K562 (cell line): ENCODE measurements around the gene NTM. TPM values are rescaled to one million over a fixed set of nuclear protein-coding genes. Genes with fewer than 3 reads are reported as not detected.

Experiments used
- ATAC-seq: fragments of 200-7000 bp; cut with Tn5 transposase; 3 replicates; pipeline ENCODE4 v1.9.1; 2020; ENCODE audit warnings: moderate library complexity
- BruUV-seq: library from RNA; stranded (reverse); fragments of 400-500 nt; replicated peaks from 2 replicates; lab custom pipeline; 2021; lab: Mats Ljungman, UMichigan
- CTCF ChIA-PET: fragments of 300-600 bp; formaldehyde crosslinking; extraction: SDS; loops from one replicate; lab custom pipeline; 2021; ENCODE audit warnings: low intra/inter-chr PET ratio; lab: Yijun Ruan, JAX
- POLR2A ChIA-PET: fragments of 300-600, 350-650 bp; sonication (Branson Sonifier 250); formaldehyde crosslinking; extraction: SDS; loops from one replicate; lab custom pipeline; 2021; ENCODE audit warnings: antibody characterized with exemption, inconsistent platforms; lab: Yijun Ruan, JAX
- DNase-seq, 4 experiments: peaks; one replicate each; pipeline versions ENCODE4 v3.0.0 to v3.0.0-alpha.2; 2011 to 2018; ENCODE audit warnings: low spot score in 3 of 4, mixed read lengths in 3 of 4; ENCODE audit errors: extremely low read depth in 1 of 4
- FAIRE-seq: peaks from 2 replicates; lab custom pipeline; 2011; peaks lifted over from hg19 to GRCh38; lab: Jason Lieb, UNC
- H2AFZ ChIP-seq: 2 replicates; pipeline ENCODE4 v1.6.0; 2011; ENCODE audit warnings: low read depth, low read length, control low read depth, inconsistent platforms
- H3K27ac ChIP-seq: fragments of 200-600 bp; 3 replicates; pipeline ENCODE4 v1.8.0; 2011; ENCODE audit warnings: low read depth, mild to moderate bottlenecking, control low read depth, inconsistent platforms, low read length, moderate library complexity, mixed read lengths; ENCODE audit errors: extremely low read depth
- H3K27me3 ChIP-seq, 2 experiments: fragments of 300-600 bp in 1 of 2; 2 replicates in 1 of 2; 3 replicates in 1 of 2; pipeline versions ENCODE4 v1.6.0 to v1.8.0; 2011; ENCODE audit warnings: inconsistent platforms in 2 of 2, low read length in 2 of 2, mild to moderate bottlenecking in 1 of 2, mixed read lengths in 1 of 2, moderate library complexity in 1 of 2; ENCODE audit not compliant: control insufficient read depth in 2 of 2, insufficient read depth in 2 of 2
- H3K36me3 ChIP-seq: fragments of 300-600 bp; 3 replicates; pipeline ENCODE4 v1.8.0; 2011; ENCODE audit warnings: mild to moderate bottlenecking, low read length, inconsistent platforms; ENCODE audit not compliant: control insufficient read depth, insufficient read depth
- H3K4me1 ChIP-seq, 2 experiments: fragments of 200-600 bp in 1 of 2; replicated peaks in 1 of 2; 2 replicates in 1 of 2; 3 replicates in 1 of 2; pipeline versions ENCODE4 v1.5.1 to v1.8.0; 2011; ENCODE audit warnings: inconsistent platforms in 2 of 2, low read length in 2 of 2, mild to moderate bottlenecking in 1 of 2, mixed read lengths in 1 of 2, moderate library complexity in 1 of 2; ENCODE audit not compliant: control insufficient read depth in 2 of 2, insufficient read depth in 2 of 2
- H3K4me2 ChIP-seq: 2 replicates; pipeline ENCODE4 v1.6.1; 2011; ENCODE audit warnings: low read length, control low read depth, inconsistent platforms, mixed read lengths; ENCODE audit not compliant: insufficient read depth
- H3K4me3 ChIP-seq: fragments of 200-600 bp; sonication (generic), shearing (Covaris generic); 2 replicates; pipeline ENCODE4 v1.5.1; 2016; ENCODE audit warnings: control low read depth, inconsistent platforms
- H3K79me2 ChIP-seq: fragments of 200-600 bp; 3 replicates; pipeline ENCODE4 v1.8.0; 2011; ENCODE audit warnings: low read length, inconsistent platforms; ENCODE audit not compliant: control insufficient read depth, insufficient read depth
- H3K9ac ChIP-seq, 2 experiments: 2 replicates each; pipeline versions ENCODE4 v1.6.0 to v1.6.1; 2011; ENCODE audit warnings: low read depth in 2 of 2, low read length in 2 of 2, control low read depth in 1 of 2, inconsistent platforms in 1 of 2, mild to moderate bottlenecking in 1 of 2, mixed read lengths in 1 of 2; ENCODE audit not compliant: insufficient read depth in 1 of 2
- H3K9me1 ChIP-seq: one replicate; pipeline ENCODE4 v1.6.0; 2011; ENCODE audit warnings: inconsistent platforms, mild to moderate bottlenecking, low read length, moderate library complexity; ENCODE audit not compliant: control insufficient read depth, insufficient read depth
- H3K9me3 ChIP-seq: replicated peaks from 2 replicates; pipeline ENCODE4 v1.5.1; 2011; ENCODE audit warnings: low read depth, low read length, inconsistent platforms; ENCODE audit not compliant: control insufficient read depth, insufficient read depth
- H4K20me1 ChIP-seq: replicated peaks from 2 replicates; pipeline ENCODE4 v1.6.1; 2011; ENCODE audit warnings: low read length, inconsistent platforms, mixed read lengths; ENCODE audit not compliant: control insufficient read depth, insufficient read depth
- BRF1 ChIP-seq: IDR thresholded peaks from 3 replicates; pipeline ENCODE4 v1.6.1; 2011; ENCODE audit warnings: borderline replicate concordance, mild to moderate bottlenecking; ENCODE audit not compliant: insufficient read length; ENCODE audit errors: extremely low read depth
- EP400 ChIP-seq: fragments of 450-650 bp; IDR thresholded peaks from 2 replicates; pipeline ENCODE4 v1.6.1; 2017; ENCODE audit warnings: antibody characterized with exemption, mild to moderate bottlenecking, moderate library complexity
- GTF2E2 ChIP-seq: fragments of 200-800 bp; sonication (Bioruptor generic); IDR thresholded peaks from 2 replicates; pipeline ENCODE4 v1.6.1; 2016; ENCODE audit warnings: missing genetic modification characterization, missing compliant biosample characterization
- ID3 ChIP-seq, 2 experiments: fragments of 250-450 bp in 1 of 2; fragments of 450-650 bp in 1 of 2; sonication (Bioruptor Pico) in 1 of 2; IDR thresholded peaks; 2 replicates each; pipeline versions ENCODE4 v1.6.1 to v1.8.0; 2016 to 2021; ENCODE audit warnings: mild to moderate bottlenecking in 2 of 2, moderate library complexity in 2 of 2, missing compliant biosample characterization in 1 of 2, missing genetic modification characterization in 1 of 2
- KLF6 ChIP-seq: fragments of 250-450 bp; sonication (Bioruptor Pico); IDR thresholded peaks from 2 replicates; pipeline ENCODE4 v1.4.0; 2020; ENCODE audit warnings: mild to moderate bottlenecking, moderate library complexity, borderline replicate concordance
- LEF1 ChIP-seq: fragments of 450-650 bp; IDR thresholded peaks from 2 replicates; pipeline ENCODE4 v1.6.1; 2016; ENCODE audit warnings: mild to moderate bottlenecking
- POLR2AphosphoS2 ChIP-seq: IDR thresholded peaks from 2 replicates; pipeline ENCODE4 v1.6.1; 2012; ENCODE audit warnings: low read length, improper control_type of control experiment
- SRSF7 ChIP-seq: fragments of 200-400 bp; formaldehyde crosslinking; optimal IDR thresholded peaks from 2 replicates; pipeline ENCODE3; 2017; ENCODE audit warnings: mild to moderate bottlenecking, low read depth, low read length
- WGBS: fragments of 100-300 bp; shearing (Covaris generic); methylation state at CpG from one replicate; pipeline ENCODE4 v1.1.6; 2016; ENCODE audit warnings: low coverage, mixed read lengths; ENCODE audit not compliant: insufficient coverage; ENCODE audit errors: missing lambda C conversion rate; 5-methylcytosine and 5-hydroxymethylcytosine counted together
- in situ Hi-C: fragments of 300-500 bp; cut with MboI; formaldehyde crosslinking; loops from 4 replicates; pipeline ENCODE4 v1.15.0; 2018; ENCODE audit warnings: inconsistent platforms, mixed read lengths
- intact Hi-C: fragments of 100-400 bp; cut with micrococcal nuclease; formaldehyde crosslinking; loops from 2 replicates; pipeline ENCODE4 v1.14.2; 2022
- polyA plus RNA-seq, 8 experiments: library from polyadenylated mRNA; depleted of rRNA in 4 of 8; stranded (reverse) in 5 of 8; unstranded in 3 of 8; fragments of >200 nt; fragmentation: Nextera tagmentation in 2 of 8; fragmentation: Illumina TruSeq in 1 of 8; extraction: Ambion mirVana in 2 of 8; extraction: Trizol in 1 of 8; gene quantifications; 2 replicates each; pipeline versions ENCODE4 v1.2.1 to v1.2.3, GENCODE V29; 2011 to 2014; ENCODE audit warnings: inconsistent platforms in 1 of 8, missing spikeins in 1 of 8
- total RNA-seq, 7 experiments: library from RNA; depleted of rRNA in 6 of 7; stranded (reverse); fragments of >200 nt in 6 of 7; fragmentation: Illumina TruSeq in 2 of 7; extraction: Trizol in 2 of 7; gene quantifications; 2 replicates each; pipeline versions ENCODE4 v1.2.1 to v1.2.3, GENCODE V29; 2011 to 2021; ENCODE audit warnings: low replicate concordance in 1 of 7
- TF ChIP-seq, protein P1 (sequence below): fragments of 250-450 bp; sonication (Bioruptor Pico); IDR thresholded peaks from 2 replicates; pipeline ENCODE4 v1.4.0; 2020; ENCODE audit warnings: mild to moderate bottlenecking, moderate library complexity

NTM gene
- total and polyA plus RNA-seq, 9 of the 15 experiments (the other 6 are each of a cell fraction or from before 2014, with no cell fraction given), result not detected

- TF ChIP-seq LEF1 (no peak), POLR2AphosphoS2 (no peak), EP400 (no peak), SRSF7 (no peak), ID3 (CRISPR knock-in tag; IDR thresholded peaks at IDR 0.05) (no peak), ID3 (tag; IDR thresholded peaks at IDR 0.05) (no peak), BRF1 (no peak), GTF2E2 (tag) (no peak), KLF6 (no peak)
- TF ChIP-seq, protein P1, sequence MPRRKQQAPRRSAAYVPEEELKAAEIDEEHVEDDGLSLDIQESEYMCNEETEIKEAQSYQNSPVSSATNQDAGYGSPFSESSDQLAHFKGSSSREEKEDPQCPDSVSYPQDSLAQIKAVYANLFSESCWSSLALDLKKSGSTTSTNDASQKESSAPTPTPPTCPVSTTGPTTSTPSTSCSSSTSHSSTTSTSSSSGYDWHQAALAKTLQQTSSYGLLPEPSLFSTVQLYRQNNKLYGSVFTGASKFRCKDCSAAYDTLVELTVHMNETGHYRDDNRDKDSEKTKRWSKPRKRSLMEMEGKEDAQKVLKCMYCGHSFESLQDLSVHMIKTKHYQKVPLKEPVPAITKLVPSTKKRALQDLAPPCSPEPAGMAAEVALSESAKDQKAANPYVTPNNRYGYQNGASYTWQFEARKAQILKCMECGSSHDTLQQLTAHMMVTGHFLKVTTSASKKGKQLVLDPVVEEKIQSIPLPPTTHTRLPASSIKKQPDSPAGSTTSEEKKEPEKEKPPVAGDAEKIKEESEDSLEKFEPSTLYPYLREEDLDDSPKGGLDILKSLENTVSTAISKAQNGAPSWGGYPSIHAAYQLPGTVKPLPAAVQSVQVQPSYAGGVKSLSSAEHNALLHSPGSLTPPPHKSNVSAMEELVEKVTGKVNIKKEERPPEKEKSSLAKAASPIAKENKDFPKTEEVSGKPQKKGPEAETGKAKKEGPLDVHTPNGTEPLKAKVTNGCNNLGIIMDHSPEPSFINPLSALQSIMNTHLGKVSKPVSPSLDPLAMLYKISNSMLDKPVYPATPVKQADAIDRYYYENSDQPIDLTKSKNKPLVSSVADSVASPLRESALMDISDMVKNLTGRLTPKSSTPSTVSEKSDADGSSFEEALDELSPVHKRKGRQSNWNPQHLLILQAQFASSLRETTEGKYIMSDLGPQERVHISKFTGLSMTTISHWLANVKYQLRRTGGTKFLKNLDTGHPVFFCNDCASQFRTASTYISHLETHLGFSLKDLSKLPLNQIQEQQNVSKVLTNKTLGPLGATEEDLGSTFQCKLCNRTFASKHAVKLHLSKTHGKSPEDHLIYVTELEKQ (CRISPR knock-in tag), result no peak
- Histone ChIP-seq H3K27me3 (no peaks in the 10 kb centered on the region), H2AFZ (no peak overlapping the region), H3K36me3 (no peaks in the 10 kb centered on the region), H3K9me3 (no peaks in the 10 kb centered on the region), H3K79me2 (no peaks in the 10 kb centered on the region), H3K4me2 (no peak overlapping the region), H4K20me1 (no peaks in the 10 kb centered on the region), H3K4me3 (no peak overlapping the region), H3K9ac (no peak overlapping the region), H3K9me1 (no peaks in the 10 kb centered on the region), H3K27ac (no peak overlapping the region), H3K4me1 (no peaks in the 10 kb centered on the region)
- ChIA-PET CTCF (no interaction called here), POLR2A (no interaction called here)
- intact Hi-C loops (no loop called here), in situ Hi-C loops (no loop called here)
- no peak for DNase-seq
- ATAC-seq, result no peak
- FAIRE-seq, result no peak
- WGBS, result 0% methylated on average over 2 of the region's 2 CpGs
- no TSS peak for BruUV-seq
Observed at GRCh38 chr11:131476266-131476665, 105.9 kb downstream of the NTM start.
